Fibroblast of lung (primary cell): ENCODE results near the gene PCSK2. TPM values are rescaled to one million over a fixed set of nuclear protein-coding genes. Genes with fewer than 3 reads are reported as not detected.

Experiments
- DNase-seq, 2 donors: peaks; one replicate each; pipeline versions ENCODE4 v3.0.0 to v3.0.0-alpha.2; 2010; ENCODE audit warnings: low read depth in 2 of 2
- H2AFZ ChIP-seq: 2 replicates; pipeline ENCODE4 v1.5.1; 2012; ENCODE audit warnings: low read length, control low read depth, inconsistent platforms
- H3K27ac ChIP-seq: 2 replicates; pipeline ENCODE4 v1.5.1; 2011; ENCODE audit warnings: low read length, control low read depth; ENCODE audit not compliant: insufficient read depth
- H3K27me3 ChIP-seq: 2 replicates; pipeline ENCODE4 v1.5.1; 2011; ENCODE audit warnings: mild to moderate bottlenecking, low read length; ENCODE audit not compliant: control insufficient read depth, insufficient read depth
- H3K36me3 ChIP-seq: 2 replicates; pipeline ENCODE4 v1.5.1; 2011; ENCODE audit warnings: low read length; ENCODE audit not compliant: control insufficient read depth, insufficient read depth
- H3K4me1 ChIP-seq: 2 replicates; pipeline ENCODE4 v1.5.1; 2011; ENCODE audit warnings: low read length; ENCODE audit not compliant: control insufficient read depth, insufficient read depth; ENCODE audit errors: extremely low read depth
- H3K4me2 ChIP-seq: 2 replicates; pipeline ENCODE4 v1.5.1; 2011; ENCODE audit warnings: low read length, control low read depth; ENCODE audit not compliant: insufficient read depth; ENCODE audit errors: extremely low read depth
- H3K4me3 ChIP-seq, 4 experiments: fragments of 200-600 bp in 1 of 4; sonication (generic) in 1 of 4; replicated peaks in 1 of 4; 2 replicates each; pipeline ENCODE4 v1.5.1; 2011 to 2016; ENCODE audit warnings: low read length in 4 of 4, low read depth in 3 of 4, mild to moderate bottlenecking in 3 of 4, control low read depth in 2 of 4, inconsistent platforms in 1 of 4, mixed read lengths in 1 of 4; ENCODE audit not compliant: insufficient read depth in 1 of 4; ENCODE audit errors: control extremely low read depth in 1 of 4
- H3K79me2 ChIP-seq: 2 replicates; pipeline ENCODE4 v1.5.1; 2012; ENCODE audit warnings: mild to moderate bottlenecking, low read length, inconsistent platforms; ENCODE audit not compliant: control insufficient read depth, insufficient read depth
- H3K9ac ChIP-seq: 2 replicates; pipeline ENCODE4 v1.5.1; 2011; ENCODE audit warnings: mild to moderate bottlenecking, low read length, control low read depth; ENCODE audit not compliant: insufficient read depth
- H3K9me3 ChIP-seq: 2 replicates; pipeline ENCODE4 v1.5.1; 2012; ENCODE audit warnings: low read depth, low read length; ENCODE audit not compliant: control insufficient read depth, insufficient read depth
- H4K20me1 ChIP-seq: 2 replicates; pipeline ENCODE4 v1.5.1; 2011; ENCODE audit warnings: low read length; ENCODE audit not compliant: control insufficient read depth, insufficient read depth; ENCODE audit errors: extremely low read depth
- EZH2 ChIP-seq: IDR thresholded peaks from 2 replicates; pipeline ENCODE4 v1.5.1; 2012; ENCODE audit warnings: low read length, control low read depth, mild to moderate bottlenecking; ENCODE audit errors: missing control alignments
- polyA plus RNA-seq, 2 donors: library from polyadenylated mRNA; depleted of rRNA in 1 of 2; stranded (reverse) in 1 of 2; unstranded in 1 of 2; fragments of >200 nt; gene quantifications; 2 replicates each; pipeline ENCODE4 v1.2.1, GENCODE V29; 2011 to 2012; ENCODE audit warnings: missing spikeins in 1 of 2
- total RNA-seq: library from RNA; depleted of rRNA; stranded (reverse); fragments of >200 nt; gene quantifications from 2 replicates; pipeline ENCODE4 v1.2.1, GENCODE V29; 2014
- TF ChIP-seq, protein P1 (sequence below), 2 donors: IDR thresholded peaks in 1 of 2; conservative IDR thresholded peaks in 1 of 2; 1 replicate in 1 of 2; 2 replicates in 1 of 2; pipeline ENCODE4 v1.5.1; 2011 to 2012; ENCODE audit warnings: low read length in 2 of 2, control low read depth in 1 of 2, inconsistent platforms in 1 of 2, low read depth in 1 of 2, mild to moderate bottlenecking in 1 of 2

PCSK2 gene
- total and polyA plus RNA-seq, 2 donors (not counting 1 experiment from before 2014, with no cell fraction given): under 0.01 to 1.2 TPM

- no peaks in the 10 kb centered on the region for H3K4me1 ChIP-seq
- H3K4me2 ChIP-seq: no peak overlapping the region
- no peak overlapping the region for H3K4me3 ChIP-seq
- H3K27me3 ChIP-seq: no peaks in the 10 kb centered on the region
- DNase-seq: no peak
- H3K27ac ChIP-seq: no peak overlapping the region
- TF ChIP-seq, protein P1, sequence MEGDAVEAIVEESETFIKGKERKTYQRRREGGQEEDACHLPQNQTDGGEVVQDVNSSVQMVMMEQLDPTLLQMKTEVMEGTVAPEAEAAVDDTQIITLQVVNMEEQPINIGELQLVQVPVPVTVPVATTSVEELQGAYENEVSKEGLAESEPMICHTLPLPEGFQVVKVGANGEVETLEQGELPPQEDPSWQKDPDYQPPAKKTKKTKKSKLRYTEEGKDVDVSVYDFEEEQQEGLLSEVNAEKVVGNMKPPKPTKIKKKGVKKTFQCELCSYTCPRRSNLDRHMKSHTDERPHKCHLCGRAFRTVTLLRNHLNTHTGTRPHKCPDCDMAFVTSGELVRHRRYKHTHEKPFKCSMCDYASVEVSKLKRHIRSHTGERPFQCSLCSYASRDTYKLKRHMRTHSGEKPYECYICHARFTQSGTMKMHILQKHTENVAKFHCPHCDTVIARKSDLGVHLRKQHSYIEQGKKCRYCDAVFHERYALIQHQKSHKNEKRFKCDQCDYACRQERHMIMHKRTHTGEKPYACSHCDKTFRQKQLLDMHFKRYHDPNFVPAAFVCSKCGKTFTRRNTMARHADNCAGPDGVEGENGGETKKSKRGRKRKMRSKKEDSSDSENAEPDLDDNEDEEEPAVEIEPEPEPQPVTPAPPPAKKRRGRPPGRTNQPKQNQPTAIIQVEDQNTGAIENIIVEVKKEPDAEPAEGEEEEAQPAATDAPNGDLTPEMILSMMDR (conservative IDR thresholded peaks at IDR 0.05 in 1 of 2, IDR thresholded peaks at IDR 0.05 in 1 of 2; ENCODE audit: low read depth in 1 of 2, low read length in 2 of 2): no peak
- TF ChIP-seq EZH2: no peak
- no peak overlapping the region for H2AFZ ChIP-seq
- no peaks in the 10 kb centered on the region for H3K9me3 ChIP-seq
- no peaks in the 10 kb centered on the region for H3K36me3 ChIP-seq
- no peaks in the 10 kb centered on the region for H4K20me1 ChIP-seq
- no peak overlapping the region for H3K9ac ChIP-seq
- H3K79me2 ChIP-seq: no peaks in the 10 kb centered on the region
These were observed 244.9 kb downstream of the PCSK2 start for GRCh38 chr20:17471606-17472187.

GRCh38 chr20:17473659-17474058 lies 246.8 kb downstream of the PCSK2 start:
- DNase-seq: no peak
- H3K27ac ChIP-seq: no peak overlapping the region
- H3K4me3 ChIP-seq: no peak overlapping the region
- H3K4me2 ChIP-seq: no peak overlapping the region
- TF ChIP-seq, protein P1 (conservative IDR thresholded peaks at IDR 0.05 in 1 of 2, IDR thresholded peaks at IDR 0.05 in 1 of 2; ENCODE audit: low read depth in 1 of 2, low read length in 2 of 2): no peak
- no peak for TF ChIP-seq EZH2
- H3K9ac ChIP-seq: no peak overlapping the region
- H3K79me2 ChIP-seq: no peaks in the 10 kb centered on the region
- H3K9me3 ChIP-seq: no peaks in the 10 kb centered on the region
- H3K4me1 ChIP-seq: no peaks in the 10 kb centered on the region
- H3K36me3 ChIP-seq: no peaks in the 10 kb centered on the region
- H2AFZ ChIP-seq: no peak overlapping the region
- no peaks in the 10 kb centered on the region for H4K20me1 ChIP-seq
- no peaks in the 10 kb centered on the region for H3K27me3 ChIP-seq

DNA sequence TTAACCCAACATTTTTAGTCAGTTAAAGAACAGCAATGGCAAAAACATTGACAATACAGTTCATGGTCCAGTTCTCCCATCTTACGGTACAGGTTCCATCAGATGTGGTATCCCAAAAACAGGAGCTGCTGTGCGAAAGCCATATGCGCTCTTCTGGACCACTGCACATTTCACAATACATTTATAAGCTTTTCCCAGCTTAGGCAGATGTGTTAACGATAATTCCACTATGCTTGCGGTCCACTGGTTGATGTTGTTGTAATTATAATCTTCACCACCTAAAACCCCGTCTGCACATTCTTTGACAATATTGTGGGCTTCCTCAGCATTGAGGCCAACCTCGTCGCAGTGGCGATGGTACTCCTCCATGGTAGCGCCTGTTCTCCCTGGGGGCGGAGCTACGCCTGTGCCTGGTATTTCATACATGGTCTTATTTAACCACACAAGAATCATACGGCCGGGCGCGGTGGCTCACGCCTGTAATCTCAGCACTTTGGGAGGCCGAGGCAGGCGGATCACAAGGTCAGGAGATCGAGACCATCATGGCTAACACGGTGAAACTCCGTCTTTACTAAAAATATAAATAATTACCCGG lies 252.3 kb downstream of the PCSK2 start:
- Histone ChIP-seq H3K36me3 (no peaks in the 10 kb centered on the region), H3K27ac (no peak overlapping the region), H3K4me2 (no peak overlapping the region), H4K20me1 (no peaks in the 10 kb centered on the region), H3K9me3 (no peaks in the 10 kb centered on the region), H3K27me3 (peaks cover 7% of the 10 kb centered on the region), H3K4me1 (no peaks in the 10 kb centered on the region), H3K4me3 (no peak overlapping the region), H3K9ac (no peak overlapping the region), H3K79me2 (no peaks in the 10 kb centered on the region), H2AFZ (no peak overlapping the region)
- TF ChIP-seq EZH2: no peak
- TF ChIP-seq, protein P1 (conservative IDR thresholded peaks at IDR 0.05 in 1 of 2, IDR thresholded peaks at IDR 0.05 in 1 of 2; ENCODE audit: low read depth in 1 of 2, low read length in 2 of 2): no peak
- no peak for DNase-seq
